HG03439 (cell line): Measurements from ENCODE around the gene QDPR.

Experiments used
- ATAC-seq: cut with Tn5 transposase; IDR thresholded peaks from one replicate; pipeline ENCODE4 v1.9.1; 2021; ENCODE audit warnings: mild to moderate bottlenecking, moderate library complexity; ENCODE audit not compliant: unreplicated experiment

QDPR gene

DNA sequence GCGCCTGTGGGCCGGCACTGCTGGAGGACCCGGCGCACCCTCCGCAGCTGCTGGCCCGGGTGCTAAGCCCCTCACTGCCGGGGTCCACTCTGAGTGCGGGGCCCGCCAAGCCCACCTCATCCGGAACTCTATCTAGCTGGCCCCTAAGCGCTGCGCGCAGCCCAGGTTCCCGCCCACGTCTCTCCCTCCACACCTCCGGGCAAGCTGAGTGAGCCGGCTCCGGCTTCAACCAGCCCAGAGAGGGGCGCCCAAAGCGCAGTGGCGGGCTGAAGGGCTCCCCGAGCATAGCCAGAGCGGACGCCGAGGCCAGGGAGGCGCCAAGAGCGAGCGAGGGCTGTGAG is 75.2 kb downstream of the QDPR start:
- no peak for ATAC-seq
